ENCODE results near the gene MIXL1. TPM values are rescaled to one million over a fixed set of nuclear protein-coding genes. Genes with fewer than 3 reads are reported as not detected.
"Not testable (repeated sequence)": the region's sequence is repeated elsewhere in the genome, so short reads cannot be mapped to it uniquely, and the experiment has no call there.

Gene MIXL1
- total RNA-seq, 4 donors from 2014 or later = not detected

GRCh38 chr1:226253933-226254332 lies 30.5 kb downstream of the MIXL1 start:
- no peak for DNase-seq (ENCODE audit: low spot score in 2 of 2)
- WGBS, 2 donors = 96 to 98% methylated on average over 4 of the region's 4 CpGs
- intact Hi-C loops (cut with DNase I; ENCODE audit: low total_unique reads) = no loop called here

GRCh38 chr1:226255380-226255779 lies 31.9 kb downstream of the MIXL1 start:
- WGBS, 2 donors = 92 to 93% methylated on average over 3 of the region's 3 CpGs
- no peak for TF ChIP-seq CTCF (IDR thresholded peaks at IDR 0.05)
- no peak for TF ChIP-seq POLR2A (IDR thresholded peaks at IDR 0.05)
- H3K4me3 ChIP-seq (ENCODE audit: low read depth, poor library complexity, severe bottlenecking) = no peak overlapping the region
- intact Hi-C loops (cut with DNase I; ENCODE audit: low total_unique reads) = no loop called here
- no peak for DNase-seq (ENCODE audit: low spot score in 2 of 2)

More at GRCh38 chr1:226253933-226254332, 30.5 kb downstream of the MIXL1 start:
- TF ChIP-seq CTCF (IDR thresholded peaks at IDR 0.05) (no peak), POLR2A (IDR thresholded peaks at IDR 0.05) (no peak)
- no peak overlapping the region for H3K4me3 ChIP-seq (ENCODE audit: low read depth, poor library complexity, severe bottlenecking)

- 98 to 100% methylated on average over 1 of the region's 1 CpG for WGBS, 2 donors
- no peak for TF ChIP-seq CTCF (IDR thresholded peaks at IDR 0.05)
- TF ChIP-seq POLR2A (IDR thresholded peaks at IDR 0.05) = no peak
- intact Hi-C loops (cut with DNase I; ENCODE audit: low total_unique reads) = no loop called here
- DNase-seq (ENCODE audit: low spot score in 2 of 2) = no peak
- H3K4me3 ChIP-seq (ENCODE audit: low read depth, poor library complexity, severe bottlenecking) = no peak overlapping the region
Observed at GRCh38 chr1:226261818-226262217, 38.4 kb downstream of the MIXL1 start.

GRCh38 chr1:226268421-226269124 lies 45.1 kb downstream of the MIXL1 start:
- no peak overlapping the region for H3K4me3 ChIP-seq (ENCODE audit: low read depth, poor library complexity, severe bottlenecking)
- DNase-seq (ENCODE audit: low spot score in 2 of 2) = no peak
- TF ChIP-seq POLR2A (IDR thresholded peaks at IDR 0.05) (no peak), CTCF (IDR thresholded peaks at IDR 0.05) (no peak)
- intact Hi-C loops (cut with DNase I; ENCODE audit: low total_unique reads) = no loop called here
- WGBS, 2 donors = 64 to 74% methylated on average over 3 of the region's 3 CpGs

- H3K4me3 ChIP-seq (ENCODE audit: low read depth, poor library complexity, severe bottlenecking); DNase-seq (ENCODE audit: low spot score in 2 of 2); intact Hi-C loops (cut with DNase I; ENCODE audit: low total_unique reads): not testable (repeated sequence)
- WGBS, 2 donors = 72 to 76% methylated on average over 8 of the region's 8 CpGs
Observed at GRCh38 chr1:226272233-226272902, 48.9 kb downstream of the MIXL1 start.

GRCh38 chr1:226274138-226274537 lies 50.7 kb downstream of the MIXL1 start:
- TF ChIP-seq POLR2A (IDR thresholded peaks at IDR 0.05) (no peak), CTCF (IDR thresholded peaks at IDR 0.05) (no peak)
- WGBS, 2 donors = 84 to 87% methylated on average over 1 of the region's 1 CpG
- no peak for DNase-seq (ENCODE audit: low spot score in 2 of 2)
- no peak overlapping the region for H3K4me3 ChIP-seq (ENCODE audit: low read depth, poor library complexity, severe bottlenecking)
- intact Hi-C loops (cut with DNase I; ENCODE audit: low total_unique reads) = no loop called here

All from lower leg skin (tissue), 4 donors.